Measurements from ENCODE around the gene BDKRB2.

BDKRB2 gene

DNA sequence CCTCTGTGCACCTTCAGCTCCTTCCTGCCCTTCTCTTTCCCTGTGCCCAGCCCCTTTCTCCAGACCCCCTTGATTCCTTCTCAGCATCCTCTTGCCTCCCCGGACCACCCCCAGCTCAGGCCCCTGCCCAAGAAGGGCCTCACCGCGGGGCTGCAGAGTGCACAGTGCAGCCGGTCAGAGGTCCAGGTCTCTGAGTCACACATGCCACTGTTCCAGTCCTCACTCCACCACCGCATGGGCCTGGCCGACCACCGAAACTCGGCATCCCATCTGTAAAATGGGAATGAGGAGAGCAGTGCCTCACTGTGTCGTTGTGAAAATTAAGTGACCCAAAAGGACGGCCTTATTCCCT lies 64.7 kb downstream of the BDKRB2 start:
- no peak for DNase-seq (ENCODE audit: low read depth in 1 of 2, low spot score in 1 of 2)
- in situ Hi-C loops (cut with HindIII; ENCODE audit: low pct_unique_long_range_greater_than_20kb, low sequenced_read_pairs) = no loop called here
- no peak for TF ChIP-seq JUND (IDR thresholded peaks at IDR 0.05; ENCODE audit: low read depth)

DNA sequence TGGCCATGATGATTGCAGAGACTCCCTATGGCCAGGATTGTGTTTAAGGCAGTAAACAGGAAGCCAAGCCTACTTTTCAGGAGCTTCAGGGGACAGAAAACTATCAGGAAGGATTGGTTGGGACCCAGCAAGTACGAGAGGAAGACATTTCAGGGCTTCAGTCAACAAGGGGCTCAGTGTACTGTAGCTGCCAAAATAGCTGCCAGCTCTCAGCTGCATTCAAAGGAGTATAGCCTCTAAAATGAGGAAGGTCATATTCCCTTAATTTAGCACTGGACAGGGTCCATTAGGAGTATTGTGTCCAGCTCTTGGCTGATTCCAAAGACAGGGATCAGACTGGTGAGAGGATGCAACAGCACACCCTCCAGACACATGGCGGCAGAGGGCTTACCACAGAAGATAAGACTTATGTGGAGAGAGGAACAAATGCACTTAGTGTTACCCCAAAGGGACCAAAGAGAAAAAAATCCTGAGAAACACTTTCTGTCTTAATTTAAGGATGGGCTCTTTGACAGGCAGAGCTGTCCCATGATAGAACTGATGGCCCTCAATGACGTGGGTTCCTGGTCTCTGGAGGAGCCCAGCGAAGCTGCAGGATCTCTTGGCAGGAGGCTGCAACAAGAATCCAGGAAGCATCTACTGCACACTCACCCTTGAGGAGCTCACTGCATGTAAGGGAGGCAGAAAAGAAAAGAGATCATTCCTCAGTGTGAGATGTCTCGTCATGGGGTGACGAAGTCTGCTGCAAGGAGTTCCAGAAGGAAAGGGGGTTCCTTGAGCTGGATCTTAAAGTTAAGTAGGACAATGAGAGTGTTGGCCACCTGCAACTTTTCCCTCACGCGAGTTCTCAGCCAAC lies 66.2 kb downstream of the BDKRB2 start:
- in situ Hi-C loops (cut with HindIII; ENCODE audit: low pct_unique_long_range_greater_than_20kb, low sequenced_read_pairs) = no loop called here
- DNase-seq (ENCODE audit: low read depth in 1 of 2, low spot score in 1 of 2) = no peak
- TF ChIP-seq JUND (IDR thresholded peaks at IDR 0.05; ENCODE audit: low read depth) = no peak

DNA sequence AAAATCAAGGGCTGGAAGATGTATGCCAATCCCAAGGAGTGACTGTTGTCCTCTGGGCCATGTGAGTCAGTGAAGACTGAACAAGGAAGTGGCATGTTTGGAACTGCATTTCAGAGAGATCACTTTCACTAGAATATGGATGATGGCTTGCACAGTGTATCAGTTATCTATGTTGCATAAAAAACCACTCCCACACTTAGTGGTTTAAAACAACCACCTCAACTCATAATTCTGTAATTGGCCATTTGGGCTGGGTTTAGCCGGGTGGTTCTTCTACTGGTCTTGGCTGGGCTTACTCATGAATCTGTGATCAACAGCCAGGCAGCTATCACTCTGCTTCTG lies 66.8 kb downstream of the BDKRB2 start:
- in situ Hi-C loops (cut with HindIII; ENCODE audit: low pct_unique_long_range_greater_than_20kb, low sequenced_read_pairs) = no loop called here
- no peak for TF ChIP-seq JUND (IDR thresholded peaks at IDR 0.05; ENCODE audit: low read depth)
- DNase-seq (ENCODE audit: low read depth in 1 of 2, low spot score in 1 of 2) = no peak

DNA sequence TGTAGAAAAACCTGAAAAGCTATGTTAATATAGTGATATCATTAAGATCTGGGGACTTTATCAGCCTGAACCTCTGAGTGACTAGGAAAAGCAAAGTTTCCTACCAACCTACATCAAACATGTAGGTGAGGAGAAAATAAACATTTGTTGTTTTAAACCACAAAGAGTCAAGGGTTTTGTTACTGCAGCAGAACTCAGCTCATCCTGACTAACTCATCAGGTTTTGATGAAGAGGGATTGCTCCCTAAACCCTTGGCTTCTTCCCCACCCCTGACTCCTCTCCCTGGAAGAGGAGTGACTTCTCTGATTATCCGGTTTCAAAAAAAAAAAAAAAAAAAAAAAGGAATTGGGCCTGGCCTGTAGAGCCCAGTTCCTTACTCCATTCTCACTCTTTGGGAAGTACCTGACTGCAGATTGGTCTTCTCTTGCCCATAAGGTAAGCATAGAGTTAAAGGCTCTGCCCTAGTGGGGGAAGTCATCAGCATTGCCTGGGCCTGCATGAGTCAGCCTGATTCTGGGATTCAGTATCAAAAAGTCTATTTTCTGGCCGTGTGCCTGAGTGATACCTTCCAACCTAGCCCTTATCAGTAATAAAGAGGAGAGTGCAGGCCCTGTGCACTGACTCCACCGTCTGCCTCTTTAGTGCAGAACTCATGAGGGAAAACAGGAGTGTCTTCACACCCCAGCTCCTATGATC lies 68.3 kb downstream of the BDKRB2 start:
- in situ Hi-C loops (cut with HindIII; ENCODE audit: low pct_unique_long_range_greater_than_20kb, low sequenced_read_pairs) = no loop called here
- TF ChIP-seq JUND (IDR thresholded peaks at IDR 0.05; ENCODE audit: low read depth) = no peak
- no peak for DNase-seq (ENCODE audit: low read depth in 1 of 2, low spot score in 1 of 2)

DNA sequence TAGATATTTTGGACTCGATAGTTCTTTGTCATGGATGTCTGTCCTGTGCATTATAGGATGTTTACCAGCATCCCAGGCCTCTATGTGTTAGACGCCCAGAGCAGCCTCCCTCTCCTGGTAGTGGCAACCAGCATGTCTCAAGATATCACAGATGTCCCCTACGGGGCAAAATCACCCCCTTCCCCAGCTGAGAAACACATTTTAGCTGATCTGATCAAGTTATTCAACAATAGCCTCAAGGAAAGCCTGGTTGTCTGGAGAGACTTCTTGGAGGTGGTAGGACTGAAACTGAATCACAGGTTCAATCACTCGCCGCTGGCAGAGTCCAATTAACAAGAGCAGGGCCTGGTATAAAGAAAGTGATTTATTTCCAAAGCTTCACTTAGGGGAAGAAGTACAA lies 69.0 kb downstream of the BDKRB2 start:
- no peak for TF ChIP-seq JUND (IDR thresholded peaks at IDR 0.05; ENCODE audit: low read depth)
- DNase-seq (ENCODE audit: low read depth in 1 of 2, low spot score in 1 of 2) = no peak
- in situ Hi-C loops (cut with HindIII; ENCODE audit: low pct_unique_long_range_greater_than_20kb, low sequenced_read_pairs) = no loop called here

DNA sequence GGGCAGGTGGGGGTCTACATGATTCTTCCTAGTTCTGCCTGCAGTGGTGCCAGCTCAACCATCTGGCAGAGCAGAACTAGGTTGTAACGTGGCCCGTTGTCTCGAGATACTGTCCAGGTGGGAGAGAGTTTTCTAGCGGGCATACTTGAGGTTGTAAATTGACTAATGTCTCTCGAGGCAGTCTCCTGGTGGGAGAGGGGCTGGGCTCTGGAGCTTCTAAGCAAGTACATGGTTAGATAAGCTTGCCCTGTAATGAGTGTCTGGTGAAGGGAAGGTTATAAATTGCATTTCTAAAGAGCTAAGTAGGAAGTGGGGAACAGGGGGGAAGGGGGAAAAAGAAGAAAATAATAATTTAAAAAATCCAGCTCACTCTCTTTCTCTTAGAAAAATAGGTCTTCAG lies 69.5 kb downstream of the BDKRB2 start:
- in situ Hi-C loops (cut with HindIII; ENCODE audit: low pct_unique_long_range_greater_than_20kb, low sequenced_read_pairs) = no loop called here
- DNase-seq (ENCODE audit: low read depth in 1 of 2, low spot score in 1 of 2) = no peak
- no peak for TF ChIP-seq JUND (IDR thresholded peaks at IDR 0.05; ENCODE audit: low read depth)

DNA sequence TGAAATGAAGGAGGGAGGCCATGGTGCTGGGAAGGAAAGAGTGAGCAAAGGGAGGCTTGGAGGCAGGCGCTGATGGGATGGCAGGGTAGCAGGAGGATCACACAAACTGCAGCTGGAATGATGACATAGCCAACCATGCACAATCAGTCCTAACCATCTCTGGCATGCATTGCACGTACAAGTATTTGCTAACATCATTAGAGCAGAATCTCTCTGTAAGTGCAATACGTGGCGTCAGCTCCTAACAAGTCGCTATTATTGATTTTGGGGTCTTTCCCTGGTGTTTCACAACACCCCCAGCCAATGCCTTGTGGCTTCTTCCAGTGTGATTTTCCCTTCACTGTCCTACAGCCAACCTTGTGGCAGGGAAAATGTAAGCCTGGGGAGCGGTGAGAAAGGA lies 69.9 kb downstream of the BDKRB2 start:
- DNase-seq (ENCODE audit: low read depth in 1 of 2, low spot score in 1 of 2) = peak in 1 of 2 experiments; percentile 52
- in situ Hi-C loops (cut with HindIII; ENCODE audit: low pct_unique_long_range_greater_than_20kb, low sequenced_read_pairs) = no loop called here

DNA sequence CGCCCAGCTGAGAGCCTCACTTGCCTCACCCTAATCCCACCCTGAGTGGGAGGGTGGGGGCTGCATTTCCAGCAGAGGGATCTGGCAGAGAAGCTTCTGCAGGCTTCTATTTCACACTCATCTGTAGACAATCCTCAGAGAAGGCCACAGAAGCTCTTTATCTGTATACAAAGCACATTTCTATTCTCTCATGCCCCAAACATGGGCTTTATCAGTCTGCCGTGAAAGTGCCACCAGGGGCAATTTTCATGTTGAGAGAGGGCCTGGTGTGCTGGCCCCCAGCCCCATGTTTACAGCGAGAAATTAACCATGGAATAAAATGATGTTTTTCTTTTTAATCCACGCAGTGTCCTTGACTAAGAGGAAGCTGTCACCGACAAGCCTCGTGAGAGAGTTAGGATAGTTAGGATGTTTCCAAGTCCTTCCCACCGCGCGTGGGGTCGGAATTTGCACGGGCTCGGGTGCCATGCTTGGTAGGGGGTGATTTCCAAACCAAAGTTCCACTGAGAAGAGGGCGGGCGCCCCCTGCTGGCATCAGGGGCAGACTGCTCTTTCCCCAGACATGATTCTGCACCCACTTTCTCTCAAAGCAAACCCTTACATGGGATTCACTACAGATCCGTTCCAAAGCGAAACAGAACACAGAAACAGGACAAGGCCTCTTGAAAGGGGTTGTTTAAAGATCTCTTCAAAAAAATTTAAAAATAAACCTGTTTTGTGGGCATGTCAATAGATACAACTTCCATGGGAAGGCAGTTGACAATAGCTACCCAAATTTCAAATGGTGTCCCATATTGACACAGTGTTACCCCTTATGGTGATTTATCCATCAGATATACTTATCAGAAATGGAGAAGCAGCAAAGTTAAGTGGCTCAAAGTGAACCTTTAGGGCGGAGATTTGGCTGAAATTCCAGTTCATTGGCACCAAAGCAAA lies 70.8 kb downstream of the BDKRB2 start:
- in situ Hi-C loops (cut with HindIII; ENCODE audit: low pct_unique_long_range_greater_than_20kb, low sequenced_read_pairs) = loop anchor here (25.0 kb wide), 1 partner anchor 163 kb away; no protein-coding TSS in a partner anchor
- no peak for TF ChIP-seq JUND (IDR thresholded peaks at IDR 0.05; ENCODE audit: low read depth)
- DNase-seq (ENCODE audit: low read depth in 1 of 2, low spot score in 1 of 2) = peak; percentile 71 to 75

More for the DNA sequence above, 69.9 kb downstream of the BDKRB2 start:
- TF ChIP-seq JUND (IDR thresholded peaks at IDR 0.05; ENCODE audit: low read depth) = no peak

DNA sequence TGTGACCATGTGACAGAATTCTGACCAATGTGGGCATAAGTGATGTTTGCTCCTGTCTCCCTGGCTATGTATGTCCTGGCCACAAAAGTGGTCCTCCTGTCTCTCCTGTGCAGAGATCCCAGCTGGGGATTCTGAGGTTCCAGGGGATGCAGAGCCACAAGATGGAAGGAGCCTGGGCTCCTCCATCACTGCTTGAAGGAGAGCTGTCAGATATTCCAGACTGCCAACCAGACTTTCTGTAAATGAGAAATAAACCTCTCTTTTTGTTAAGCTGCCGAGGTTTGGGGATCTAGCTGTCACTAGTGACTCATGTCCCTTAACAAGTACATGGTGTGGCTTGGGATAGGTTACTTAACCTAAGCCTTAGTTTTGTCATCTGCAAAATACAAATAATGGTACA lies 73.3 kb downstream of the BDKRB2 start:
- in situ Hi-C loops (cut with HindIII; ENCODE audit: low pct_unique_long_range_greater_than_20kb, low sequenced_read_pairs) = loop anchor here (25.0 kb wide), 1 partner anchor 166 kb away; no protein-coding TSS in a partner anchor
- no peak for TF ChIP-seq JUND (IDR thresholded peaks at IDR 0.05; ENCODE audit: low read depth)
- no peak for DNase-seq (ENCODE audit: low read depth in 1 of 2, low spot score in 1 of 2)

DNA sequence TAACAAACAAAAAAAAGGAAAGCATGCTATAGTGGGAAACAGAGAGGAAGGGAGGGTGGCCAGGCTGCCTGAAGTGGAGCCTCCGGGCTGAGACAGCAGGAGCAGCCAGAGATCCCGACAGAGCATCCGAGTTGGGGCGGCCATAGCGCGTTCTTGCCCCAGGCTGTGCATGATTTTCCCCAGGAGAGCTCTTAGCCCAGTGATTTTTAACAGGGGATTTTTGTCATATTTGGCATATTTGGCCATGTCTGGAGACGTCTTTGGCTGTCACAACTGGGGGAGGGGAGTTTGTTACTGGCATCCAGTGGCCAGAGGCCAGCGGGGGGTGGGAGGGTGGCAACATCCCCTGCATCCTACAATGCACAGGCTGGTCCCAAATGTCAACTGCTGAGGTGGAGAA lies 74.9 kb downstream of the BDKRB2 start:
- in situ Hi-C loops (cut with HindIII; ENCODE audit: low pct_unique_long_range_greater_than_20kb, low sequenced_read_pairs) = loop anchor here (25.0 kb wide), 1 partner anchor 167 kb away; no protein-coding TSS in a partner anchor

DNA sequence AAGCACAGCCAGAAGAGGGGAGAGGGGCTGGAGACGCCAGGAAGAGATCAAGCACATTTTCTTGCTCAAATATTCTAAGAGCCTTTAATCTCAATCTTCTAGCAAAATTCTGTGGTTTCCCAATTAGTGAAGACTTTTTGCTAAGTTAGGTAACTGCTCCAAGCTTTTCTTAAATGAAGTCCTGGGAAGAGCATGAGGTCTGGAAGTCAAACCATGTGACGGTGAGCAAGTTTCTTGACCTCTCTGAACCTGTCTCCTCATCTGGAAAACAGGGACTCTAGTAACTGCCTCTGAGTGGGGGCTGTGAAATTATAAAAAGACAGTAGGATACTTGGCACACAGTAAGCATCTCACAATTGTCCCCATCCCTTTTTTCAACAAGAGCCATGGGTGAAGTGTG lies 75.5 kb downstream of the BDKRB2 start:
- DNase-seq (ENCODE audit: low read depth in 1 of 2, low spot score in 1 of 2) = no peak
- TF ChIP-seq JUND (IDR thresholded peaks at IDR 0.05; ENCODE audit: low read depth) = no peak
- in situ Hi-C loops (cut with HindIII; ENCODE audit: low pct_unique_long_range_greater_than_20kb, low sequenced_read_pairs) = loop anchor here (25.0 kb wide), 1 partner anchor 168 kb away; no protein-coding TSS in a partner anchor

More for the DNA sequence above, 74.9 kb downstream of the BDKRB2 start:
- TF ChIP-seq JUND (IDR thresholded peaks at IDR 0.05; ENCODE audit: low read depth) = no peak
- no peak for DNase-seq (ENCODE audit: low read depth in 1 of 2, low spot score in 1 of 2)

DNA sequence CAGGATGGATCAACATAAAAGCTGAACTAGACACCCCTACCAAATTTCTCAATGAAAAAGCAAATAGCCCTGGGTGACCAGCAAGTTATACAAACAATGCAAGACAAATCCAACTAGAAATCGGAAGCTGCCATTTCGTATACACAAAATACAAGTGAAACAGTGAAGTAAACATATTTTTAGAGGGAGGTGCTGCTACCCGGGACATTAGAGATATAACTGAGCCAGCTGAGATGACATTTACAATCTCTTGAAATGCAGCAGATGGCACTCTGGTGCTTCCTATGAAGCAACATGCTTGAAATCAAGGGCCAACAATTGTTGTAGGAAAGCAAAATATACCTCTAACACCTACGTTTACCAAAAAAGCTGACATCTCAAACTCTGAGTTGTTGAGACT lies 76.8 kb downstream of the BDKRB2 start:
- DNase-seq (ENCODE audit: low read depth in 1 of 2, low spot score in 1 of 2) = peak in 1 of 2 experiments; percentile 58
- in situ Hi-C loops (cut with HindIII; ENCODE audit: low pct_unique_long_range_greater_than_20kb, low sequenced_read_pairs) = loop anchor here (25.0 kb wide), 1 partner anchor 169 kb away; no protein-coding TSS in a partner anchor
- no peak for TF ChIP-seq JUND (IDR thresholded peaks at IDR 0.05; ENCODE audit: low read depth)

All from T47D (cell line).